DMS 273 treated with DMSO at 0.1 percent for 48 hours (cell line): ENCODE measurements around the gene FAM174C.

ENCODE experiments used
- DNase-seq: peaks from one replicate; lab custom pipeline; 2025; lab: John Stamatoyannopoulos, UW

Gene FAM174C

DNA sequence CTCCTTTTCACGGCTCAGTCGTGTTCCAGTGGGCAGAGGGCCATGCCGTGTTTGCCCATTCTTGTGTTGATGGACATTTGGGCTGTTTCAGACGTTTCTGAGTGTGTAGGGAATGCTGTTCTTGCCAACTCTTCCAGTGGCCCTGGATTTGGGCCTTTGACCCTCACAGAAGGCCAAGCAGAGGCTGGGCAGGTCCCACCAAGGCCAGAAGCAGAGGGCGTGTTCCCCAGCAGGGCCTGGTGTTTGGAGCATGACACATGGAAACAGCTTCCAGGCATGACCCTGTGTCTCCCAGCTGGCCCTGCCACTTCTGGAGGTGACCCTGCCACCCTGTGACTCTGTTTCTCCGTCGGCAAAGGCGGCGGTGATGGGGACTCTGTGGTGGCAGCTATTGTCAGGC is 46.2 kb downstream of the FAM174C start:
- DNase-seq, result no peak

DNA sequence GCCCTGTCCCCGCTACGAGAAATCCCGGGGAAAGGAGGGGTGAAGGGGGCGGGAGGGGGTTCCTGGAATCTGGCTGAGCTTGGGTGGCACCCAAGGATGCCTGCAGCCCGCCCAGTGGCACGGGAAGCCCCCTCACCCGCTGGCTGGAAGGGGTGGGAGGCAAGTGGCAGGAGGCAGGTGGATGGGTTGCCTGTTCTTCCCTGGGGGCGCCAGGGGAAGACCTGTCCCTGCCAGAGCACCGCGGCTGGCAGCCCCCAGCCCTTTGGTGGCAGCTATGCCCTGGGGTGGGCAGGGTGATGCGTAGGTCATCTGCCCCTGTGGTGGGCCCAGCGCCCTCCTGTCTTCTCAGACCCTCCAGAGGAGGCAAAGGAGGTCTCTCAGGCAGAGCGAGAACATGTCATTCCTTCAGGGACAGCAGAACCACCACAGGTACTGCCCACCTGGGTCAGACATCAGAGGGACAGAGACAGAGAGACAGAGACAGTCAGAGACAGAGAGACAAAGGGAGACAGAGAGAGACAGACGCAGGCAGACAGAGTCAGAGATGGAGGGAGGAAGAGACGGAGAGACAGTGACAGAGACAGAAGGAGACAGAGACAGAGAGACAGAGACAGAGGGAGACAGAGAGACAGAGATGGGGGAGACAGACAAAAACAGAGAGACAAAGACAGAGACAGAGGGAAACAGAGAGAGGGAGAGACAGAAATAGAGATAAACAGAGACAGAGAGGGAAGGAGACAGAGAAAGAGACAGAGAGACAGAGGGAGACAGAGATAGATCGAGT is 47.1 kb downstream of the FAM174C start:
- no peak for DNase-seq

DNA sequence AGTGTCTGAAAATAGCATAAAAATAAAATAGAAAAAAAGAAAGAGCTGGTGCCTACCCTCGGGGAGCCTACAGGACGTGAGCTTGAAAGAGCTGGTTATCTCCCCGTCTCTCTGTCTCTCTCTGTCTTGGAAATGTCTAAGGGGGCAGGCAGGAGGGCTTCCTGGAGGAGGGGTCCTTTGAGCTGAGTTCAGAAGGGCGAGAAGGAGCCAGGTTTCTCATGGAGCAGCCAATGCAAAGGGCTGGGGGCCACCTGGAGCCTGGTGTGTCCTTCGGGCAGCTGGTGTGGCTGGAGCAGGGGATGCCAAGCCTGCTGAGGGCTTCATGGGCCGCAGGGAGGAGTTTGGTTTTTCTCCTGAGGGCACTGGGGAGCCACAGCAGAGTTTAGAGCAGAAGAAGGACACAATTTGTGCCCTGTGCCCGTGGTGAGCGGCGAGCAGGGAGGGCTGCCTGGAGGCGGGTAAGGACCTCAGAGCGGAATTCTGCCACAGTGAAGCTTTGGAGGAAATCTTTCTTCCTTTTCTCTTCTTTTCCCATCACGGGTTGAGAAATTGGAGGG is 49.0 kb downstream of the FAM174C start:
- no peak for DNase-seq

DNA sequence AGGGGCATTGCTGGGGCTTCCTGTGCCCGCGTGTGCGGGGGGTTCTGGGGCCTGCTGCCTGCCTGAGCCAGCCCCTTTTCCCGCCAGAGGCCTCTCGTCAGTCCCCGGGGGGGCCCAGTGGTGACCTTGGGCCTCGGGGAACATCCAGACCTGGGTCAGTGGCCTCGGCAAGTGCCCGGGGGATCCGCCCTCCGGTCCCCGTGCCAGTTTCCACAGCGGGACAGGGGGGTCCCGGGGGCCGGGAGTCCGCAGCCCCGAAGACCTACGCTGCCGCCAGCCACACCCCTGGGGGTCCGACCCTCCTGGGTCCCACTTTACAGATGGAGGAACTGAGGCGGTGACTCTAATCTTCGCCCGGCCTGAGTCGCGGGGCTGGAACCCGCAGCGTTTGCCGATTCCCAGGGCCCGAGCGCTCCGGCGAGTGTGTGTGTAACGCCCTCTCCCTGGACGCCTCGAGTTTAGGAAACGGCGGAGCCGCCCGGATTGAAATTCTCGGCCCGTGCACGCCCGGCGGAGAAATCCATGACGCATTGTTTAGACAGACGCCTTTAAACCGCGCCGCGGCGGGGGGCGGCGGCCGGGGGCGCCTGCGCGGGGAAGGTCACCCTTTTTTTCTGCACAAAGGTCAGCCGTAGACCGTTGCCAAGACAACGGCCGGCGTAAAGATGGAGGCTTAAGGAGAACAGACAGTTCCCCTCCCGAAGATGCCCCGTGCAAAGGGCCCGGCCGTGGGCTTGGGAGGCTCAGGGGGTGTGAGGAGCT is 49.7 kb downstream of the FAM174C start:
- DNase-seq, result peak; percentile 47

DNA sequence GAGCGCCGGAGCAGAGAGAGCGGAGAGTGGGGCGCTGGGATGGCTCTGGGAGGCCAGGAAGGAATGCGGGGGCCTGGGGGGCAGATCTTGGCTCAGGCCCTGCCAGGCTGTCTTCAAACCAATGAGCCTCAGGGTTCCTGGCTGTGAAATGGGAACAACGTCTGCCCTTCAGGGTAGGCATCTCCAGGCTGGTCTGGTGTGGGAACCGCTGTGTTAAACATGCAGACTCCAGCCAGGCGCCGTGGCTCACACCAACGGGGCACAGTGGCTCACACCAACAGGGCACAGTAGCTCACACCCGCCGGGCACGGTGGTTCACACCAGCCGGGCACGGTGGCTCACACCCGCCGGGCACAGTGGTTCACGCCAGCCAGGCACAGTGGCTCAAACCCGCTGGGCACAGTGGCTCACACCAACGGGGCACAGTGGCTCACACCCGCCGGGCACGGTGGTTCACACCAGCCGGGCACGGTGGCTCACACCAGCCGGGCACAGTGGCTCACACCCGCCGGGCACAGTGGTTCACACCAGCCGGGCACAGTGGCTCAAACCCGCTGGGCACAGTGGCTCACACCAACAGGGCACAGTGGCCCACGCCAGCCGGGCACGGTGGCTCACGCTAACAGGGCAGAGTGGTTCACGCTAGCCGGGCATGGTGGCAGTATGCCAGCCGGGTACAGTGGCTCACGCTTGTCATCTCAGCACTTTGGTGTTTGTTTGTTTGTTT is 50.4 kb downstream of the FAM174C start:
- no peak for DNase-seq

DNA sequence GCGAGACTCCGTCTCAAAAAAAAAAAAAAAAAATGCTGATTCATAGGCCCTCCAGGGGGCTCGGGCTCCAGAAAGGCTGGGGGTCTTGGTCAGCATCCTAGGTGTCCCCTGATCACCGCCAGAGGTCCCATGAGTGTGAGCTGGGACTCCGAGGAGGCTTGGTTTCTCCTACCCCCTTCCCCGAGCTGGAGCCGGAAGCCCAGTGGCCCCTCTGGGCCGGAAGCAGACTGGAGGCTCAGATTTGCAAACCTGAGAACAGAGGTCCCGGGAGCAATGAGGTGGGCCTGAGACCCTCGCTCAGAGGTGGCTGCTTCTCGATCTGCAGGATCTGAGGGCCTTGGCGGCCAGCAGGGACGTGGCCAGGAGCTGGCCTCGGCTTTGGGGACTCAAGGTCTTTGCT is 51.8 kb downstream of the FAM174C start:
- DNase-seq, result no peak
